ENCODE measurements around the gene MYH9. TPM values are rescaled to one million over a fixed set of nuclear protein-coding genes. Genes with fewer than 3 reads are reported as not detected.
"Not testable (repeated sequence)": the region's sequence is repeated elsewhere in the genome, so short reads cannot be mapped to it uniquely, and the experiment has no call there.

The MYH9 gene
- total RNA-seq, 4 donors from 2014 or later = 304 to 366 (median 322) TPM

GRCh38 chr22:36267896-36268485, 119.8 kb downstream of the MYH9 start:
- WGBS, 2 donors (ENCODE audit: low coverage in 1 of 2) = 92 to 100% methylated on average over 1 to 8 of the region's 11 CpGs
- Histone ChIP-seq H3K27ac (no peak overlapping the region), H3K36me3 (peaks cover 0 to 45% of the 10 kb centered on the region in 2 donors), H3K27me3 (no peaks in the 10 kb centered on the region), H3K4me3 (no peak overlapping the region), H3K4me1 (no peaks in the 10 kb centered on the region), H3K9me3 (no peaks in the 10 kb centered on the region)
- no peak for ATAC-seq
- TF ChIP-seq POLR2A (IDR thresholded peaks at IDR 0.05) (no peak), POLR2AphosphoS5 (IDR thresholded peaks at IDR 0.05) (no peak), EP300 (IDR thresholded peaks at IDR 0.05) (no peak)
- TF ChIP-seq, protein P1, sequence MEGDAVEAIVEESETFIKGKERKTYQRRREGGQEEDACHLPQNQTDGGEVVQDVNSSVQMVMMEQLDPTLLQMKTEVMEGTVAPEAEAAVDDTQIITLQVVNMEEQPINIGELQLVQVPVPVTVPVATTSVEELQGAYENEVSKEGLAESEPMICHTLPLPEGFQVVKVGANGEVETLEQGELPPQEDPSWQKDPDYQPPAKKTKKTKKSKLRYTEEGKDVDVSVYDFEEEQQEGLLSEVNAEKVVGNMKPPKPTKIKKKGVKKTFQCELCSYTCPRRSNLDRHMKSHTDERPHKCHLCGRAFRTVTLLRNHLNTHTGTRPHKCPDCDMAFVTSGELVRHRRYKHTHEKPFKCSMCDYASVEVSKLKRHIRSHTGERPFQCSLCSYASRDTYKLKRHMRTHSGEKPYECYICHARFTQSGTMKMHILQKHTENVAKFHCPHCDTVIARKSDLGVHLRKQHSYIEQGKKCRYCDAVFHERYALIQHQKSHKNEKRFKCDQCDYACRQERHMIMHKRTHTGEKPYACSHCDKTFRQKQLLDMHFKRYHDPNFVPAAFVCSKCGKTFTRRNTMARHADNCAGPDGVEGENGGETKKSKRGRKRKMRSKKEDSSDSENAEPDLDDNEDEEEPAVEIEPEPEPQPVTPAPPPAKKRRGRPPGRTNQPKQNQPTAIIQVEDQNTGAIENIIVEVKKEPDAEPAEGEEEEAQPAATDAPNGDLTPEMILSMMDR (IDR thresholded peaks at IDR 0.05) = no peak

DNA sequence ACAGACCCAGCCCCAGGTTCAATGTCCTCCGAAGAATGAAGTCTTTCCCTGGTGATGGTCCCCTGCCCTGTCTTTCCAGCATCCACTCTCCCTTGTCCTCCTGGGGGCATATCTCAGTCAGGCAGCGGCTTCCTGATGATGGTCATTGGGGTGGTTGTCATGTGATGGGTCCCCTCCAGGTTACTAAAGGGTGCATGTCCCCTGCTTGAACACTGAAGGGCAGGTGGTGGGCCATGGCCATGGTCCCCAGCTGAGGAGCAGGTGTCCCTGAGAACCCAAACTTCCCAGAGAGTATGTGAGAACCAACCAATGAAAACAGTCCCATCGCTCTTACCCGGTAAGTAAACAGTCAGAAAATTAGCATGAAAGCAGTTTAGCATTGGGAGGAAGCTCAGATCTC, 120.7 kb downstream of the MYH9 start:
- ATAC-seq = no peak

GRCh38 chr22:36263886-36264664, 123.7 kb downstream of the MYH9 start:
- not testable (repeated sequence) for H3K9me3 ChIP-seq, H3K4me3 ChIP-seq, H3K27me3 ChIP-seq, ATAC-seq
- peak overlapping the region in 1 of 4 donors; percentile 31 for H3K27ac ChIP-seq
- peaks cover 0 to 17% (median 0%) of the 10 kb centered on the region in 3 donors for H3K4me1 ChIP-seq
- peaks cover 0 to 70% of the 10 kb centered on the region in 2 donors for H3K36me3 ChIP-seq
- 90 to 94% methylated on average over 4 to 5 of the region's 7 CpGs for WGBS, 2 donors (ENCODE audit: low coverage in 1 of 2)

More for the DNA sequence above, 120.7 kb downstream of the MYH9 start:
- Histone ChIP-seq H3K27me3 (no peaks in the 10 kb centered on the region), H3K36me3 (peaks cover 0 to 55% of the 10 kb centered on the region in 2 donors), H3K4me3 (no peak overlapping the region), H3K4me1 (no peaks in the 10 kb centered on the region), H3K9me3 (no peaks in the 10 kb centered on the region), H3K27ac (no peak overlapping the region)
- WGBS, 2 donors (ENCODE audit: low coverage in 1 of 2) = 95 to 96% methylated on average over 3 to 4 of the region's 4 CpGs
- TF ChIP-seq, protein P1 (IDR thresholded peaks at IDR 0.05) = no peak

DNA sequence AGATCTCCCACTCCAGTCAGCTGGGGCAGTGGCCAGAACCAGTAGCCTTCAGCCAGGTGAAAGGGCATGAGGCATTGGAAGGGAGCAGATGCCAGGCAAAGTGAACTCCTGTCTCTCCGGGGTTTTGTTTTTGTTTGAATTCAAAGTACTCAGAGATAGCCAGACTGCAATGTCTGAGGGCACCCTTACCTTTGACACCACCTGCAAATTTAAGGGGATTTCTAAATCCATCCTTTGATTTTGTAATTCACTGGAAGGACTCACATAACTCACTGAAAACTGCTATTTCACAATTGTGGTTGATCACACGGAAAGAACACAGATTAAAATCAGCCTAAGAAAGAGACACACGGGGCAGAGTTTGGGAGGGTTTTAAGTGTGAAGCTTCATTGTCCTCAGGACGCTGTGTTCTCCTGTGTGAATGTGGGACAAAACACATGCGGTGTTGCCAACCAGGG, 124.5 kb downstream of the MYH9 start:
- not testable (repeated sequence) for H3K9me3 ChIP-seq, H3K27ac ChIP-seq, H3K27me3 ChIP-seq, H3K4me3 ChIP-seq
- WGBS, 2 donors (ENCODE audit: low coverage in 1 of 2) = 65 to 73% methylated on average over 4 of the region's 5 CpGs
- Histone ChIP-seq H3K4me1 (peaks cover 0 to 26% (median 8%) of the 10 kb centered on the region in 3 donors), H3K36me3 (peaks cover 0 to 70% of the 10 kb centered on the region in 2 donors)
- ATAC-seq = peak; percentile 58

DNA sequence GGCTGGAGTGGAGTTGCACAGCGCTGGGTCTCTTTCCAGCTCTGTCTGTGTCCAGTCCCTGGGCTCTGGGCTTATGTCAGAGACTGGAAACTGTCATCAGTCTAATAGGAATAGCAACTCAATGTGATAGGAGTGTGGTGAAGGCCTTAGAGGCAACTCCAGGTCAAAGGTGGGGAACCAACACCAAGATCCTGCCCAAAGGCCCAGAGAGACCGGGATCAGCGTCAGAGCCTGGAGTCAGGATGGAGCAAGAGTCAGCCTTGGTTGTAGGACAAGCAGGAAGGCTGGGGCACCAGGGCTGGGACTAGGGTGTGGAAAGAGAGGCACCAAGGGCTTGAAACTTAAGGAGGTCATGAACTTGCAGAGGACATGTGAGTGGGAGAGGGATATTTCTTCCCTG, 125.5 kb downstream of the MYH9 start:
- ATAC-seq, H3K9me3 ChIP-seq, H3K27me3 ChIP-seq, H3K4me3 ChIP-seq, H3K27ac ChIP-seq: not testable (repeated sequence)
- 94% methylated on average over 3 of the region's 3 CpGs; no CpG with 5 or more reads in 1 of the 2 donors for WGBS, 2 donors (ENCODE audit: low coverage in 1 of 2)
- Histone ChIP-seq H3K4me1 (peaks cover 0 to 35% (median 12%) of the 10 kb centered on the region in 3 donors), H3K36me3 (peaks cover 0 to 75% of the 10 kb centered on the region in 2 donors)

- not testable (repeated sequence) for H3K27me3 ChIP-seq, ATAC-seq, H3K9me3 ChIP-seq, H3K4me3 ChIP-seq, H3K27ac ChIP-seq
- Histone ChIP-seq H3K36me3 (peaks cover 0 to 76% of the 10 kb centered on the region in 2 donors), H3K4me1 (peaks cover 0 to 41% (median 12%) of the 10 kb centered on the region in 3 donors)
- 91 to 100% methylated on average over 3 to 4 of the region's 6 CpGs for WGBS, 2 donors (ENCODE audit: low coverage in 1 of 2)
These were observed 126.1 kb downstream of the MYH9 start for GRCh38 chr22:36261675-36262074.
